MM.1S (cell line): ENCODE data around the gene CLDN15.

Source experiments
- DNase-seq: peaks from one replicate; pipeline ENCODE4 v3.0.0-alpha.2; 2015
- H2AFZ ChIP-seq: fragments of 300-600 bp; sonication (generic); 2 replicates; pipeline ENCODE4 v1.6.0; 2016; ENCODE audit warnings: antibody characterized with exemption, low read length
- H3F3A ChIP-seq: fragments of 300-600 bp; sonication (generic); 2 replicates; pipeline ENCODE4 v1.6.1; 2016; ENCODE audit warnings: mild to moderate bottlenecking, antibody characterized with exemption, low read length, moderate library complexity, mixed read lengths; ENCODE audit not compliant: insufficient read depth
- H3K27ac ChIP-seq: fragments of 300-600 bp; sonication (generic); 2 replicates; pipeline ENCODE4 v1.5.1; 2016; ENCODE audit warnings: mild to moderate bottlenecking, low read length
- H3K27me3 ChIP-seq: fragments of 300-600 bp; sonication (generic); replicated peaks from 2 replicates; pipeline ENCODE4 v1.6.0; 2016; ENCODE audit warnings: low read length; ENCODE audit not compliant: insufficient read depth
- H3K36me3 ChIP-seq: fragments of 300-600 bp; sonication (generic); replicated peaks from 2 replicates; pipeline ENCODE4 v1.6.1; 2016; ENCODE audit warnings: mild to moderate bottlenecking, low read length, mixed read lengths; ENCODE audit not compliant: insufficient read depth
- H3K4me1 ChIP-seq: fragments of 300-600 bp; sonication (generic); 2 replicates; pipeline ENCODE4 v1.6.1; 2016; ENCODE audit warnings: low read length, mixed read lengths
- H3K4me2 ChIP-seq: fragments of 300-600 bp; sonication (generic); 2 replicates; pipeline ENCODE4 v1.6.0; 2016; ENCODE audit warnings: low read depth, low read length
- H3K4me3 ChIP-seq: fragments of 300-600 bp; sonication (generic); 2 replicates; pipeline ENCODE4 v1.5.1; 2016; ENCODE audit warnings: low read length, mixed read lengths
- H3K79me2 ChIP-seq: fragments of 300-600 bp; sonication (generic); 2 replicates; pipeline ENCODE4 v1.6.1; 2016; ENCODE audit warnings: mixed run types, low read length, mixed read lengths
- H3K9ac ChIP-seq: fragments of 300-600 bp; sonication (generic); 2 replicates; pipeline ENCODE4 v1.6.1; 2016; ENCODE audit warnings: low read length, mixed read lengths
- H3K9me2 ChIP-seq: fragments of 300-600 bp; sonication (generic); replicated peaks from 2 replicates; pipeline ENCODE4 v1.6.1; 2016; ENCODE audit warnings: mild to moderate bottlenecking, low read length, mixed read lengths; ENCODE audit not compliant: insufficient read depth
- H3K9me3 ChIP-seq: fragments of 300-600 bp; sonication (generic); replicated peaks from 2 replicates; pipeline ENCODE4 v1.6.1; 2016; ENCODE audit warnings: mild to moderate bottlenecking, low read length, mixed read lengths; ENCODE audit not compliant: insufficient read depth
- H4K20me1 ChIP-seq: fragments of 300-600 bp; sonication (generic); 2 replicates; pipeline ENCODE4 v1.6.1; 2016; ENCODE audit warnings: mild to moderate bottlenecking, low read length, moderate library complexity, mixed read lengths; ENCODE audit not compliant: insufficient read depth
- EZH2 ChIP-seq: fragments of 300-600 bp; sonication (generic); optimal IDR thresholded peaks from 2 replicates; pipeline ENCODE3; 2017; ENCODE audit warnings: low read depth, mild to moderate bottlenecking, antibody characterized with exemption, low read length, mixed read lengths
- EZH2phosphoT487 ChIP-seq: fragments of 300-600 bp; sonication (generic); IDR thresholded peaks from 2 replicates; pipeline ENCODE4 v1.6.1; 2018; ENCODE audit warnings: antibody characterized with exemption, low read length
- TF ChIP-seq, protein P1 (sequence below): fragments of 300-600 bp; sonication (generic); IDR thresholded peaks from 2 replicates; pipeline ENCODE4 v1.5.1; 2016; ENCODE audit warnings: antibody characterized with exemption, low read length, mixed read lengths

The CLDN15 gene

DNA sequence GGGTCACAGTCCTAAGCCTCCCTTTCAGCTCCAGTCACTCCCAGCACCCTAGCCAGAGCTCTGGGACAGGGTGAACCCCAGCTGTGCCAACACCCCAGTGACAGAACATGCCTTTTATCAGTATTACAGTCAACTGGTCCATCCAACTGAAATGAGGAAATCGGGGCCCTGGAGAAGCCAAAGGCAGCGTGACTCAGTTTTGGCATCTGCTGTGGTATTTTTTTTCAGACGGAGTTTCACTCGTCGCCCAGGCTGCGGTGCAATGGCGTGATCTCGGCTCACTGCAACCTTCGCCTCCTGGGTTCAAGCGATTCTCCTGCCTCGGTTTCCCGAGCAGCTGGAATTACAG, 3.4 kb upstream of the CLDN15 start:
- TF ChIP-seq, protein P1, sequence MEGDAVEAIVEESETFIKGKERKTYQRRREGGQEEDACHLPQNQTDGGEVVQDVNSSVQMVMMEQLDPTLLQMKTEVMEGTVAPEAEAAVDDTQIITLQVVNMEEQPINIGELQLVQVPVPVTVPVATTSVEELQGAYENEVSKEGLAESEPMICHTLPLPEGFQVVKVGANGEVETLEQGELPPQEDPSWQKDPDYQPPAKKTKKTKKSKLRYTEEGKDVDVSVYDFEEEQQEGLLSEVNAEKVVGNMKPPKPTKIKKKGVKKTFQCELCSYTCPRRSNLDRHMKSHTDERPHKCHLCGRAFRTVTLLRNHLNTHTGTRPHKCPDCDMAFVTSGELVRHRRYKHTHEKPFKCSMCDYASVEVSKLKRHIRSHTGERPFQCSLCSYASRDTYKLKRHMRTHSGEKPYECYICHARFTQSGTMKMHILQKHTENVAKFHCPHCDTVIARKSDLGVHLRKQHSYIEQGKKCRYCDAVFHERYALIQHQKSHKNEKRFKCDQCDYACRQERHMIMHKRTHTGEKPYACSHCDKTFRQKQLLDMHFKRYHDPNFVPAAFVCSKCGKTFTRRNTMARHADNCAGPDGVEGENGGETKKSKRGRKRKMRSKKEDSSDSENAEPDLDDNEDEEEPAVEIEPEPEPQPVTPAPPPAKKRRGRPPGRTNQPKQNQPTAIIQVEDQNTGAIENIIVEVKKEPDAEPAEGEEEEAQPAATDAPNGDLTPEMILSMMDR, result no peak
- no peak for TF ChIP-seq EZH2
- no peak for TF ChIP-seq EZH2phosphoT487
- no peak overlapping the region for H3K27ac ChIP-seq
- H3K27me3 ChIP-seq, result no peaks in the 10 kb centered on the region
- no peak overlapping the region for H3K4me3 ChIP-seq
- no peak overlapping the region for H3K4me2 ChIP-seq
- H4K20me1 ChIP-seq, result no peaks in the 10 kb centered on the region
- peaks cover 5% of the 10 kb centered on the region; the same call in 1 of the 2 replicates for H3K4me1 ChIP-seq
- H3K9me2 ChIP-seq, result no peaks in the 10 kb centered on the region
- no peak overlapping the region for H3K9ac ChIP-seq
- no peak for DNase-seq
- H3F3A ChIP-seq, result no peaks in the 10 kb centered on the region
- H3K9me3 ChIP-seq, result no peaks in the 10 kb centered on the region
- peaks cover 33% of the 10 kb centered on the region for H3K79me2 ChIP-seq
- no peaks in the 10 kb centered on the region for H3K36me3 ChIP-seq
- no peak overlapping the region for H2AFZ ChIP-seq

DNA sequence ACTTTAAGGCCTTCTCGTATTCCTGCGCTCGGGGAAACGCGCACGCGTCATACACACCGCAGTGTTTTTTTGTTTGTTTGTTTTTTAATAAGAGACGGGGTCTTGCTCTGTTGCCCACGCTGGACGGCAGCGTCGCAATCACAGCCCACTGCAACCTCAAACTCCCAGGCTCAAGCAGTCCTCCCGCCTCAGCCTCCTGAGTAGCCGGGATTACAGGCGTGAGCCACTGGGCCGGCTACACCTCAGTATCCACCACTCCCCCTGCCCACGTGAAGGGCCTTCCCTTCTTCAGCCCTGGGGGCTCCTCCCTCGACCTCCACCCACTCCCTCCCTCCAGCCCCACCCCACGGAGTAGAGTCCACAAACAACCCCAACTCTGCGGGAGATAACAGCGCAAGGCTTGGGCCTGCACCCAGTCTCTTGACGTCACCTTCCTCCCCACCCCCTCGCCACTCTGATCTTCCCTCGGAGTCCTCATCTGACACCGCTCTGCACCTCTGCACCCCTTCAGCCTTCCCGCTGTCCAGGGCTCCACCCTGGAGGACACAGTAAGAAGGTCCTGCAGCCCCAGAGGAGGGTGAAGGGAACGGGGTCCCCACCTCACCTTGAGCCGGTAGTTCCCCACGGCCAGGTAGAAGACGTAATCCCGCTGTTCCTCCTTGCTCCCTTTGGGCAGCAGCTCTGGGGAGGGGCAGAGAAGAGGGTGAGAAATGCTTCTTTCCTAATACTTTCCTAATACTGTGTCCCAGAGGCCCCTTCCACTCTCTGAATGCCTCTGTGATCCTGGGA, 2.8 kb upstream of the CLDN15 start:
- H3K79me2 ChIP-seq, result peaks cover 27% of the 10 kb centered on the region
- no peaks in the 10 kb centered on the region for H3K36me3 ChIP-seq
- H3K27me3 ChIP-seq, result no peaks in the 10 kb centered on the region
- no peak for DNase-seq
- H4K20me1 ChIP-seq, result no peaks in the 10 kb centered on the region
- H3K4me2 ChIP-seq, result no peak overlapping the region
- H3K9me3 ChIP-seq, result no peaks in the 10 kb centered on the region
- H2AFZ ChIP-seq, result no peak overlapping the region
- no peak overlapping the region for H3K27ac ChIP-seq
- no peaks in the 10 kb centered on the region for H3F3A ChIP-seq
- peaks cover 5% of the 10 kb centered on the region; the same call in 1 of the 2 replicates for H3K4me1 ChIP-seq
- no peak overlapping the region for H3K9ac ChIP-seq
- TF ChIP-seq EZH2 (no peak), EZH2phosphoT487 (no peak)
- TF ChIP-seq, protein P1, result no peak
- H3K9me2 ChIP-seq, result no peaks in the 10 kb centered on the region
- H3K4me3 ChIP-seq, result no peak overlapping the region

DNA sequence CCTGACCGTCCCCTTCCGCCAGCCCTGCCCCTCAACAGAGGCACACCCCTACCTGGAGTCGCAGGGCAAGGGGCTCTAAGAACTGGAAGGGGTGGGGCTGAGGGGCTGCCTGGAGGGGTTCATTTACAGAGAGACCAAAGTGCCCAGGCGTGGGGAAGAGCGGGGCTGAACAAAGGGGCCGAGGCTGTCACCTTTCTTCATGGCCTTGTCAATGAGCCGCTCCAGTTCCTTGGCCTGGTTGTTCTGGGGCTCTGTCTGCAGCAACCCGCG, 2.3 kb upstream of the CLDN15 start:
- Histone ChIP-seq H4K20me1 (no peaks in the 10 kb centered on the region), H3K4me1 (peaks cover 5% of the 10 kb centered on the region; the same call in 1 of the 2 replicates), H3K9ac (no peak overlapping the region), H3F3A (no peaks in the 10 kb centered on the region), H3K4me3 (no peak overlapping the region), H3K27me3 (no peaks in the 10 kb centered on the region), H3K27ac (no peak overlapping the region), H2AFZ (no peak overlapping the region), H3K9me2 (no peaks in the 10 kb centered on the region), H3K4me2 (no peak overlapping the region), H3K36me3 (no peaks in the 10 kb centered on the region), H3K79me2 (peaks cover 25% of the 10 kb centered on the region), H3K9me3 (no peaks in the 10 kb centered on the region)
- TF ChIP-seq EZH2phosphoT487, result no peak
- TF ChIP-seq, protein P1, result no peak
- no peak for TF ChIP-seq EZH2
- DNase-seq, result no peak
